Upper lobe of left lung (tissue), 4 donors: ENCODE results near the gene TMEM100.

ENCODE experiments used
- EP300 ChIP-seq, 4 donors: sonication (generic); formaldehyde crosslinking; IDR thresholded peaks; one replicate each; pipeline ENCODE4 v1.5.1; 2017; ENCODE audit warnings: antibody characterized with exemption in 4 of 4, control low read depth in 2 of 4
- POLR2A ChIP-seq, 4 donors: fragments of 450-650 bp; IDR thresholded peaks; one replicate each; pipeline ENCODE4 v1.5.1; 2016 to 2017; ENCODE audit warnings: antibody characterized with exemption in 4 of 4, mild to moderate bottlenecking in 2 of 4
- TF ChIP-seq, protein P1 (sequence below), 6 experiments: fragments of 450-650 bp in 4 of 6; fragments of 200-600 bp in 2 of 6; sonication (generic) in 2 of 6; IDR thresholded peaks; one replicate each; pipeline ENCODE4 v1.5.1; 2016 to 2019; ENCODE audit warnings: antibody characterized with exemption in 6 of 6

DNA sequence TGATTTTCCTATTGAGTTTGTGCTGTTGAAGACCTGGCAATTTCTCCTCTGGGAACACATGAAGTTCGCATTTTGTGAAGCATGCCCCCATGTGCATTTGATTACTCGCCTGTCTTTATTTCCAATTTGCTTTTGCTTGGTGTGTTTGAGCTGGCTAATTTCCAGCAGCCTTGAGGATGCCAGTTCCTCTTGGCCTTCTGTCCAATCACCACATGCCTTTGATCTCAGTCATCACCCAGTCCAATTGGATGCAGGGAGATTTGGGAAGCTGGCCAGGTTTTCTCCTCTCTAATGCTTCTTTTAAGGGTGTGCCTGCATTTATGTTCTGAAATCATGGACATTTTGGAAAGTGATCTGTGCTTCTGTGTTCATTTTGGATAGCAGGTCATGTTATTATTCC, 3.8 kb upstream of the TMEM100 start:
- TF ChIP-seq POLR2A (IDR thresholded peaks at IDR 0.05) (no peak), EP300 (IDR thresholded peaks at IDR 0.05) (no peak)
- TF ChIP-seq, protein P1, sequence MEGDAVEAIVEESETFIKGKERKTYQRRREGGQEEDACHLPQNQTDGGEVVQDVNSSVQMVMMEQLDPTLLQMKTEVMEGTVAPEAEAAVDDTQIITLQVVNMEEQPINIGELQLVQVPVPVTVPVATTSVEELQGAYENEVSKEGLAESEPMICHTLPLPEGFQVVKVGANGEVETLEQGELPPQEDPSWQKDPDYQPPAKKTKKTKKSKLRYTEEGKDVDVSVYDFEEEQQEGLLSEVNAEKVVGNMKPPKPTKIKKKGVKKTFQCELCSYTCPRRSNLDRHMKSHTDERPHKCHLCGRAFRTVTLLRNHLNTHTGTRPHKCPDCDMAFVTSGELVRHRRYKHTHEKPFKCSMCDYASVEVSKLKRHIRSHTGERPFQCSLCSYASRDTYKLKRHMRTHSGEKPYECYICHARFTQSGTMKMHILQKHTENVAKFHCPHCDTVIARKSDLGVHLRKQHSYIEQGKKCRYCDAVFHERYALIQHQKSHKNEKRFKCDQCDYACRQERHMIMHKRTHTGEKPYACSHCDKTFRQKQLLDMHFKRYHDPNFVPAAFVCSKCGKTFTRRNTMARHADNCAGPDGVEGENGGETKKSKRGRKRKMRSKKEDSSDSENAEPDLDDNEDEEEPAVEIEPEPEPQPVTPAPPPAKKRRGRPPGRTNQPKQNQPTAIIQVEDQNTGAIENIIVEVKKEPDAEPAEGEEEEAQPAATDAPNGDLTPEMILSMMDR (IDR thresholded peaks at IDR 0.05), result no peak
